PC-3 (cell line): ENCODE data around the gene TALDO1. TPM values are rescaled to one million over a fixed set of nuclear protein-coding genes. Genes with fewer than 3 reads are reported as not detected.

Source experiments
- ATAC-seq: fragments of 200-7000 bp; cut with Tn5 transposase; 2 replicates; pipeline ENCODE4 v1.9.1; 2020; ENCODE audit warnings: mild to moderate bottlenecking, moderate library complexity
- BruUV-seq: library from RNA; stranded (reverse); fragments of 400-500 nt; replicated peaks from 2 replicates; lab custom pipeline; 2021; lab: Mats Ljungman, UMichigan
- CTCF ChIA-PET: fragments of 300-600 bp; sonication (Branson Sonifier 250); formaldehyde crosslinking; loops from one replicate; lab custom pipeline; 2022; ENCODE audit warnings: antibody characterized with exemption; lab: Charles Lee
- POLR2A ChIA-PET: fragments of 300-600 bp; sonication (Branson Sonifier 250); formaldehyde crosslinking; loops from one replicate; lab custom pipeline; 2022; ENCODE audit warnings: antibody characterized with exemption; ENCODE audit not compliant: unreplicated experiment; lab: Charles Lee
- DNase-seq: peaks from one replicate; pipeline ENCODE4 v3.0.0-alpha.2; 2015
- H2AFZ ChIP-seq: fragments of 300-600 bp; sonication (generic); 2 replicates; pipeline ENCODE4 v1.6.0; 2016; ENCODE audit warnings: antibody characterized with exemption, low read length
- H3F3A ChIP-seq: fragments of 300-600 bp; sonication (generic); one replicate; pipeline ENCODE4 v1.6.0; 2017; ENCODE audit warnings: antibody characterized with exemption, low read length, control low read depth, mild to moderate bottlenecking; ENCODE audit not compliant: unreplicated experiment
- H3K27ac ChIP-seq: fragments of 300-600 bp; sonication (generic); 2 replicates; pipeline ENCODE4 v1.5.1; 2016; ENCODE audit warnings: mild to moderate bottlenecking, low read length
- H3K27me3 ChIP-seq: fragments of 300-600 bp; sonication (generic); 2 replicates; pipeline ENCODE4 v1.6.1; 2016; ENCODE audit warnings: low read length, mixed read lengths
- H3K36me3 ChIP-seq: fragments of 300-600 bp; sonication (generic); 2 replicates; pipeline ENCODE4 v1.6.1; 2016; ENCODE audit warnings: low read depth, mixed run types, low read length, mixed read lengths
- H3K4me1 ChIP-seq: fragments of 300-600 bp; sonication (generic); 2 replicates; pipeline ENCODE4 v1.5.1; 2016; ENCODE audit warnings: low read length; ENCODE audit not compliant: insufficient read depth
- H3K4me2 ChIP-seq: fragments of 300-600 bp; sonication (generic); 2 replicates; pipeline ENCODE4 v1.6.0; 2016; ENCODE audit warnings: low read length
- H3K4me3 ChIP-seq: fragments of 300-600 bp; sonication (generic); 2 replicates; pipeline ENCODE4 v1.5.1; 2016; ENCODE audit warnings: mild to moderate bottlenecking, low read length, mixed read lengths
- H3K79me2 ChIP-seq: fragments of 300-600 bp; sonication (generic); 2 replicates; pipeline ENCODE4 v1.6.1; 2017; ENCODE audit warnings: low read length, mixed read lengths
- H3K9ac ChIP-seq: fragments of 300-600 bp; sonication (generic); 2 replicates; pipeline ENCODE4 v1.6.0; 2016; ENCODE audit warnings: mild to moderate bottlenecking, low read length
- H3K9me2 ChIP-seq: fragments of 300-600 bp; sonication (generic); replicated peaks from 2 replicates; pipeline ENCODE4 v1.6.1; 2016; ENCODE audit warnings: mixed run types, low read length, mixed read lengths
- H3K9me3 ChIP-seq: fragments of 300-600 bp; sonication (generic); 2 replicates; pipeline ENCODE4 v1.6.1; 2016; ENCODE audit warnings: low read length, mixed read lengths
- H4K20me1 ChIP-seq: fragments of 300-600 bp; sonication (generic); 2 replicates; pipeline ENCODE4 v1.6.1; 2016; ENCODE audit warnings: low read length, mixed read lengths
- EZH2 ChIP-seq: fragments of 300-600 bp; sonication (generic); IDR thresholded peaks from one replicate; pipeline ENCODE4 v1.6.1; 2017; ENCODE audit warnings: antibody characterized with exemption, mild to moderate bottlenecking, low read length; ENCODE audit not compliant: unreplicated experiment
- EZH2phosphoT487 ChIP-seq: fragments of 300-600 bp; sonication (generic); IDR thresholded peaks from 2 replicates; pipeline ENCODE4 v1.6.1; 2018; ENCODE audit warnings: mild to moderate bottlenecking, antibody characterized with exemption, low read length, borderline replicate concordance
- intact Hi-C: fragments of 100-400 bp; cut with micrococcal nuclease; formaldehyde crosslinking; loops from 2 replicates; pipeline ENCODE4 v1.9.0; 2023
- total RNA-seq: library from RNA; depleted of rRNA; stranded (reverse); fragments of >200 nt; gene quantifications from 2 replicates; pipeline ENCODE4 v1.2.3, GENCODE V29; 2014
- TF ChIP-seq, protein P1 (sequence below): fragments of 300-600 bp; sonication (generic); conservative IDR thresholded peaks from 2 replicates; pipeline ENCODE4 v1.5.1; 2017; ENCODE audit warnings: antibody characterized with exemption, low read depth, mild to moderate bottlenecking, low read length

The TALDO1 gene
- total RNA-seq, 1 experiment from 2014 or later = 326 TPM

GRCh38 chr11:760236-760635 lies 13.0 kb downstream of the TALDO1 start:
- H3K9ac ChIP-seq = no peak overlapping the region
- ATAC-seq = no peak
- ChIA-PET CTCF (no interaction called here), POLR2A (no interaction called here)
- peaks cover 24% of the 10 kb centered on the region for H3K79me2 ChIP-seq
- H3K9me2 ChIP-seq = no peaks in the 10 kb centered on the region
- intact Hi-C loops = no loop called here
- H3K4me1 ChIP-seq = peaks cover 14% of the 10 kb centered on the region
- no peak overlapping the region for H2AFZ ChIP-seq
- DNase-seq = no peak
- H4K20me1 ChIP-seq = no peaks in the 10 kb centered on the region
- H3F3A ChIP-seq = peaks cover 9% of the 10 kb centered on the region
- no peak overlapping the region for H3K4me3 ChIP-seq
- H3K27ac ChIP-seq = no peak overlapping the region
- peaks cover 41% of the 10 kb centered on the region for H3K36me3 ChIP-seq
- BruUV-seq = no TSS peak
- TF ChIP-seq EZH2 = no peak
- TF ChIP-seq, protein P1, sequence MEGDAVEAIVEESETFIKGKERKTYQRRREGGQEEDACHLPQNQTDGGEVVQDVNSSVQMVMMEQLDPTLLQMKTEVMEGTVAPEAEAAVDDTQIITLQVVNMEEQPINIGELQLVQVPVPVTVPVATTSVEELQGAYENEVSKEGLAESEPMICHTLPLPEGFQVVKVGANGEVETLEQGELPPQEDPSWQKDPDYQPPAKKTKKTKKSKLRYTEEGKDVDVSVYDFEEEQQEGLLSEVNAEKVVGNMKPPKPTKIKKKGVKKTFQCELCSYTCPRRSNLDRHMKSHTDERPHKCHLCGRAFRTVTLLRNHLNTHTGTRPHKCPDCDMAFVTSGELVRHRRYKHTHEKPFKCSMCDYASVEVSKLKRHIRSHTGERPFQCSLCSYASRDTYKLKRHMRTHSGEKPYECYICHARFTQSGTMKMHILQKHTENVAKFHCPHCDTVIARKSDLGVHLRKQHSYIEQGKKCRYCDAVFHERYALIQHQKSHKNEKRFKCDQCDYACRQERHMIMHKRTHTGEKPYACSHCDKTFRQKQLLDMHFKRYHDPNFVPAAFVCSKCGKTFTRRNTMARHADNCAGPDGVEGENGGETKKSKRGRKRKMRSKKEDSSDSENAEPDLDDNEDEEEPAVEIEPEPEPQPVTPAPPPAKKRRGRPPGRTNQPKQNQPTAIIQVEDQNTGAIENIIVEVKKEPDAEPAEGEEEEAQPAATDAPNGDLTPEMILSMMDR = no peak
- no peak for TF ChIP-seq EZH2phosphoT487
- H3K27me3 ChIP-seq = no peaks in the 10 kb centered on the region
- no peak overlapping the region for H3K4me2 ChIP-seq
- no peaks in the 10 kb centered on the region for H3K9me3 ChIP-seq

- intact Hi-C loops = loop anchor here (2.0 kb wide), 1 partner anchor 13 kb away; no protein-coding TSS in a partner anchor
- peak overlapping the region; percentile 91; the same call in 1 of the 2 replicates for H3K27ac ChIP-seq
- ATAC-seq (no peak), DNase-seq (no peak)
- H3K27me3 ChIP-seq = no peaks in the 10 kb centered on the region
- POLR2A ChIA-PET = no interaction called here
- CTCF ChIA-PET = no interaction called here
- H3K9ac ChIP-seq = no peak overlapping the region
- peaks cover 9% of the 10 kb centered on the region for H3F3A ChIP-seq
- TF ChIP-seq EZH2 (no peak), EZH2phosphoT487 (no peak)
- TF ChIP-seq, protein P1 = no peak
- H3K36me3 ChIP-seq = peaks cover 41% of the 10 kb centered on the region
- no peak overlapping the region for H2AFZ ChIP-seq
- H3K4me1 ChIP-seq = peaks cover 14% of the 10 kb centered on the region
- H3K4me3 ChIP-seq = no peak overlapping the region
- H3K9me2 ChIP-seq = no peaks in the 10 kb centered on the region
- no peak overlapping the region for H3K4me2 ChIP-seq
- H3K9me3 ChIP-seq = no peaks in the 10 kb centered on the region
- no TSS peak for BruUV-seq
- H3K79me2 ChIP-seq = peaks cover 11% of the 10 kb centered on the region
- no peaks in the 10 kb centered on the region for H4K20me1 ChIP-seq
Observed at GRCh38 chr11:761526-762108, 14.4 kb downstream of the TALDO1 start.
